ENCODE data around the gene LZIC.

The LZIC gene

DNA sequence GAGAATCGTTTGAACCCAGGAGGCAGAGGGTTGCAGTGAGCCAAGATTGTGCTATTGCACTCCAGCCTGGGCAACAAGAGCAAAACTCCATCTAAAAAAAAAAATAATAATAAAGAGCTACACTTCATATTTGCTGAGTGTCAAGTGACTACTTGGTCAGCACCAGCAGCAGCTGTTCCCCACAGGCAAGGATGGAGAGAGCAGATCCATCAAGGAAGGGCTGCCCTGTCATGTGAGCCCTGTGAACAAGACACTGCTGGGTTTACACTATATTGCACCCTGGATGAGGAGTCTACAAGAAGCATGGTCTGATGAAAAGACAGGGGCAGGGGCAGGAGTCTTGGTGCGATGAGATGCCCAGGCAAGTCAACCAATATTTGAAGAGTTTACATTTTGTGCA, 36.7 kb downstream of the LZIC start:
- no peak for DNase-seq (ENCODE audit: low read depth)
- H3K4me3 ChIP-seq (ENCODE audit: low read depth, low read length): no peak overlapping the region
- no peak for TF ChIP-seq CTCF (IDR thresholded peaks at IDR 0.05; ENCODE audit: low read depth, low read length, missing control alignments)

DNA sequence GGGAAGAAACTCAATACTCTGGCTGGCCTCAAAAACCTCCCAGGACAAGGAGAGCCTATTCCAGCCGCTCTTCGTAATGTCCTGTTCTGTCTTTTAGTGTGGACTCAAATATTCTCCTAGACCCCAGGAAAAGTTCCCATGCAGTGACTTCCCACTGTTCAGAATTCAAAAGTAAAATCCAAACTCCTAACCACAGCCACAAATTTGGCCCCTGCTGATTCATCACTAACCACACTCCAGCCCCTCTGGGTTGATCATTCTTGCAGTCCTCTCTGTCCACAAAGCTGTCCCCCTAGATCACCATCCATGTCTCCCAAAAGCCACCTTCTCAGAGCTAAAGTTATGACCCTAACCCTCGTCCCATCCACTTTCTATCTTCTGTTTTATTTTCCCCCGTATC, 38.2 kb downstream of the LZIC start:
- no peak for TF ChIP-seq CTCF (IDR thresholded peaks at IDR 0.05; ENCODE audit: low read depth, low read length, missing control alignments)
- H3K4me3 ChIP-seq (ENCODE audit: low read depth, low read length): no peak overlapping the region
- no peak for DNase-seq (ENCODE audit: low read depth)

- no peak overlapping the region for H3K4me3 ChIP-seq (ENCODE audit: low read depth, low read length)
- DNase-seq (ENCODE audit: low read depth): no peak
- no peak for TF ChIP-seq CTCF (IDR thresholded peaks at IDR 0.05; ENCODE audit: low read depth, low read length, missing control alignments)
These were observed 38.6 kb downstream of the LZIC start for GRCh38 chr1:9904596-9904995.

DNA sequence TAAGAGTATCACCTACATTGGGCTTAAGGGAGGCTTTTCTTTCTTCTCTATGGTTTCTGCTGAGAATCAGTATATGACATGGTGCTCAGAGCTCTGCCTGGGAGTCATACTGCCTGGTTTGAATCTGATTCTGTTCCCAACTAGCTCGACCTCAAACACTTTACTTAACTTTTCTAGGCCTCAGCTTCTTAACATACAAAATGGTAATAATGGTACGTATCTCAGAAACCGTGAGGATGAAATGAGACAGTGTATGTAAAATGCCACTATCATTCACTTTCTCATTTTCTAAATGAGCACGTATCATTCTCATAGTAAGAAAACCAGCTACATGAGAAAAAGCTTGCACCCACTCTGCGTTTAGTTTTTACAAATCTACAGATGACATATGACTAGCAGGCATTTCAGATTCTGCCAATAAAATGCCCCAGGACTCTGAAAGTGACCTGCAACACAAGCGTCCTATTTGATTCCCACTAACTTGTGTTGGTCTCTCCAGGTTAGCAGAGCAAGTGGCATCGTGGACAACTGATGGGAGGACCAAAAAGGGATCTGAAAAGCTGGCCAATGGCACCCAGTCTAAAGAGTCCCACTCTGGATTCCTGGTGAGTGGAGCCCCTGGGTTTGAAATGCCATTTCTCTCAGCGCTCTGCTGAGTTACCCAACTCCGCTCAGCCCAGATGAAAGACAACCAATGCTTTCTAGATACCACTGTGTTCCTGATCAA, 39.2 kb downstream of the LZIC start:
- no peak overlapping the region for H3K4me3 ChIP-seq (ENCODE audit: low read depth, low read length)
- peak; percentile 29 for DNase-seq (ENCODE audit: low read depth)
- TF ChIP-seq CTCF (IDR thresholded peaks at IDR 0.05; ENCODE audit: low read depth, low read length, missing control alignments): no peak

DNA sequence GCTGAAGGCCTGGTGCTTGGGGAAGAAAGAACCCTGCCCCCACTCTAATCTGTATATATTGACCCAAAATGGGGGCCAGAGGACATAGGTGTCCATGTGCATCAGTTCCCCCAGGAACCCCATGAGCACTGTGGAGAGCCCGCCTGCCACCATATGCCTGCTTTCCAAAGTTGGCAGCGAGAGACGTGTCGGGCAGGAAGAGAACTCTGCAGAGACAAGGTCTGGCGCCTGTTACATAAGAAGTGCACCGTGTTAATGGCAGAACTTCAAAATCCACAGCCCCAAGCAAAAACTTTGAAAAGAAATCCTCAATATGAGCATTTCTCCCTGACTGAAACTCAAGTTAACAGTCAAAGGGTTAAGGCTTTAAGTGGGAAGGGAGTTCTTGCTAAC, 41.1 kb downstream of the LZIC start:
- H3K4me3 ChIP-seq (ENCODE audit: low read depth, low read length): no peak overlapping the region
- no peak for DNase-seq (ENCODE audit: low read depth)
- TF ChIP-seq CTCF (IDR thresholded peaks at IDR 0.05; ENCODE audit: low read depth, low read length, missing control alignments): no peak

- no peak for DNase-seq (ENCODE audit: low read depth)
- no peak overlapping the region for H3K4me3 ChIP-seq (ENCODE audit: low read depth, low read length)
- TF ChIP-seq CTCF (IDR thresholded peaks at IDR 0.05; ENCODE audit: low read depth, low read length, missing control alignments): no peak
These were observed 41.8 kb downstream of the LZIC start for GRCh38 chr1:9901148-9902059.
